Fibroblast of peridontal ligament (primary cell): ENCODE measurements around the gene SNRNP48.

Experiments
- DNase-seq: peaks from one replicate; pipeline ENCODE4 v3.0.0-alpha.2; 2010; ENCODE audit errors: extremely low read depth

The SNRNP48 gene

DNA sequence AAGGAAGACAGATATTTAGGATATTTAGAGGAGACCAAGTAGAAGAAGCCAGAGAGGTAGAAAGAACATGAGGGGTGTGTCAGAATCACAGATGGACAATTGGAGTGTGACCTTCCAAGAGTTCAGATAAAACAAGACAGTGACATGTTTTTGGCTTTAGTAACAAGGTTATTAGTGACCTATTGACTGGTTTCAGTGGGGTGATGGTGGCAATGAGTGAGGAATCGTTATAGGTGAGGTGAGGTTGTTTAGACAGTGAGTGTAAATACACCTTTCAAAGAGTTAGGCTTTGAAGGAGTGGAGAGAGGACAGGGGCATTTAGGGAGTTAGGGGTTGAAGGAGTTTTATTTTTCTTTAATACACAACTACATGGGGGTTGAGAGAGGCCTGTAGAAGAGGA is 3.2 kb downstream of the SNRNP48 start:
- no peak for DNase-seq

DNA sequence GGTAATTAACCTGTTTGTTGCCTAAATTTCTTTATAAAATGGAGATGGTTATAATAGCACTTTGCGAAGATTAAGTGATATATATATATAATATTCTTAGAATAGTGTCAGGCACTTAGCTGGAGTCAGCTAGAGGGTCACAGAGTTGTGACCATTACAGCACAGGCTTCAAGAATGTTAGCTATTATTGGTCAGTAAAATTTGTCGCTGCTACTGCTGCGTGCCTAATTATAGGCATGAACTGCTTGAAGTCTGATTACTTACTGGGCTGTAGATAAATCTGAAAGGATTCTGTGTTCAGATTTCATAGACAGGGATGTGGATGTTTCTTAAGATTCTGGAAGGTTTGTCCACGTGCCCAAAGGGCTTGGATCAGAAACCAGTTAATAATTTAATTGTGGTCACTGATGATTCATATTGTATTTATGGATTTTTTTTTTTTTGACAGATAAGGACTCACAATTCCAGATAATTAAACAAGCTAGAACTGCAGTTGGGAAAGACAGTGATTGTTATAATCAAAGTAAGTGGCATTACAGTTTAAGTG is 4.7 kb downstream of the SNRNP48 start:
- no peak for DNase-seq

DNA sequence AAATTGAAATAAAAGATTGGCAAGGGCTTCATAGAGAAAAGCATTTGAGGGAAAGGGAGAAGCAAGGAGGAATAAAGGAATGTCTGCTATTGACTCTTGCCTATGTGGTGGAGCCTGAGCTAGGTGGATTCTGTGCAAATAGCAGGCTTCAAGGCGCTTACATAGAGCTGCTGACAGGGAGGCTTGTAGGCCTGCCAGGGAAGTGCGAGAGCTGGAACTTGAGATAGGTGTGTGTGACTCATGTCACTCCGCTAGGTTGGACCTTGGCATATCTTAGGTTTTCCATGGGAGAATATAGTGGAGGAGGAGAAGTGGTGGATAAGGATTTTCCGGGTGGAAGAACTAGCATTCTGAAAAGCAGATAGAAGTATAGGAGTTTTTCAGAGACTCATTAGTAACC is 14.0 kb downstream of the SNRNP48 start:
- no peak for DNase-seq

DNA sequence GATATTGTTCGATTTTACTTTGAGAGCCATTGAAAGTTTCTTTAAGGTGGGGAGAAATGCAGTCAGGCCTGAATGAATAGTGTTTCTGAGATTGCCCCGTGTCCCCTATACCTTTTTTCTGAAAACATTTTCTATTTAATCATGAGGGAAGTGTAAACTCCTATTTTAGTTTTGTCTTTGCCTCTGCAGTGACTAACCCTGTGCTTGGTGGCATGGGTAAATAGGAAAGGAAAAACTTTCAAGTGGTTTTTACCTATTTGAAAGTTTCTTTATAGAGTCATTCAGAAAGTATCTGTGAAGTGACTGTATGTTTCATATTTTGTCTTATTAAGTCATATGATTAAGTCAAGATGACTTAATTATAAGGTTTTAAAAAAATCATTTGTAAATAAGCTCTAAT is 14.5 kb downstream of the SNRNP48 start:
- DNase-seq: no peak

DNA sequence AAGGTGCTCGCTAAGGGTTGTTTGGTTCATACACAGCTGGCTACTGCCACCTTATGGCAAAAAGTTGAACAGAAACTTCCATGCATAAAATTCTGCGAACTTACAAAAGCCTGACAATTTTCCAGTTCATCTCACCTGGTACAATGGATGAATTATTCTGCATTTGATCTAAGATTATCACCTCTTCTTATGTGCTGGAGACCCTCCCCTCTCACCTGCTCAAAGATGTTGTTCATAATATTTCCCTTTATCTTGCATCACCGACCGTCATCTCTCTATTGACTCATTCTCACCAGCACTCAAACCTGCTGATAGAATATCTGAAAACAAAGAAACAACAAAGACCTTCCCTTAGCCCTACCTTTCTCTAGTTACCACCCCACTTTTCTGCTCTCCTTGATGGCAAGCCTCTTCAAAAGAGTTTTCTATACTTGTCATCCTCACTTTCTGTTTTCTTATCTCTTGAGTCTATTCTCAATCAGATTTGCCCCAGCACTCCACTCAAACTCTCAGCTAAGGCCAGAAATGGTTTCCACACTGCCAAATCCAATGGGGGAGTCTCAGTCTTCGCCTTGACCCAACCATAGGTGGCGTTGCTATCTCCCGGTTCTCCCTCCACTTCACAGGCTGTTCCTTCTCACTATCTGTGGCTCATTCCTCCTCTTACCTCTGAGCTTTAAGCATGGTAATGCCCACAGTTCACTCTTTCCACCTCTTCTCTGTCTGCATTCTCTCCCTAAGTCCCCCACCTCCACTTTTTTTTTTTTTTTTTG is 25.8 kb downstream of the SNRNP48 start:
- peak; percentile 82 for DNase-seq

DNA sequence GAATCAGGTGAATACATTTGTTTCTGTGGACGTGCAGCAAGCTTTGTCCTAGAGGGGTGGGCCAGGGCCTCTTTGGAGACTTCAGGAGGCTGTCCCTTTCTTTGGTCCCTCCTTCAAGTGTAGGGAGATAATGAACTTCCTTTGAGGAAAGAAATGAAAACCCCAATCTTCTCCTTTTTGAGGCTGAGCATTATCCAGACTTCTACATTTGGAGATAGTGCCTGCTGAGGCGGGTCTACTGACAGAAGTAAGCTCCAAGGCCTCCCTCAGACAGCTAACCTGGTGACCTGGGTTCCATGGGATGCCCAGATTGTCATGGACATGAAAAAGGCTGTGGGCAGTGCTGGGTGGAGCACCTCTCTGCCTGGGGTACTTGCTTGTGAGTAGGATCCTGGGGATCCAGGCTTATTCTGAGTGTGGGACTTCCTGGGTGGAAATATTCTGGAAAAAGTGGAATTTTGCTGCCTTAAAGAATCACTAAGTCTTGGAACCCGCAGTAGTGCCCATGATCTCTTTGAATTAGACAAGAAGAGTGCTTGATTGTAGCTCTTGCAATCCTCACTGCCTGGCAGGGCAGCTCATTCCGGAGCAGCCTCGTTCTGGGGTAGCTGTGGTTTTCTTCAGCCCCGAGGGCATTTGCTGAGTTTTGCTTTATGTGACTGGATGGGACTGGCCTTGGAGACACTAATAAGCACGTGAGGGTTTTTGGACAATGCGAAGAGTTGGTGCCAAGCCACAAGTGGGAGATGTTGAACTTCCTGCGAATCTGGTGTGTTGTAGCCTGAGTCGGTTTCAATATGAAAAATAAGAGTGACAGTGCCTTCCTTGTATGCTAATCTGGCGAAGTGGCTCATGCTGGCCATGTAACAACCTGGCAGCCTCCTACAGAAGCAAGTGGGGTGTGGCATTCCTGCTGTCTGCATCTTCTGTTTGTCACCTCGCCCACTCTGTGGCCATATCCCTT is 28.1 kb downstream of the SNRNP48 start:
- DNase-seq: peak; percentile 92

DNA sequence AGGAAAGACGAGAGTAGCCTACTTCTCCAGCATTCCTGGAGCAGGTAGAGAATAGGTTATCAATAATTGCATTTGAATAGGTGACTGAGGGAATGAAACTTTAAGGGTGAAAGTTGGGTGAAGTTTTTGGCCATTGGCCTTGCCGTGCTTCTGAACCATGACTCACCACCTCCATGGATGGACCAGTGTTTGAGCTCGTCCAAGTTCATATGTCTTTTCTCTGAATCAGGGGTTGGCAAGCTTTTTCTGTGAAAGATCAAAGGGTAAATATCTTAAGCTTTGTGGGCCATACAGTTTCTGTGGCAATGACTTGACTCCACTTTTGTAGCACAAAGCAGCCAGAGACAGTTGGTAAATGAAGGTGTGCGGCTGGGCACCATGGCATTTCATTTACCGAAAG is 31.8 kb downstream of the SNRNP48 start:
- peak; percentile 52 for DNase-seq

DNA sequence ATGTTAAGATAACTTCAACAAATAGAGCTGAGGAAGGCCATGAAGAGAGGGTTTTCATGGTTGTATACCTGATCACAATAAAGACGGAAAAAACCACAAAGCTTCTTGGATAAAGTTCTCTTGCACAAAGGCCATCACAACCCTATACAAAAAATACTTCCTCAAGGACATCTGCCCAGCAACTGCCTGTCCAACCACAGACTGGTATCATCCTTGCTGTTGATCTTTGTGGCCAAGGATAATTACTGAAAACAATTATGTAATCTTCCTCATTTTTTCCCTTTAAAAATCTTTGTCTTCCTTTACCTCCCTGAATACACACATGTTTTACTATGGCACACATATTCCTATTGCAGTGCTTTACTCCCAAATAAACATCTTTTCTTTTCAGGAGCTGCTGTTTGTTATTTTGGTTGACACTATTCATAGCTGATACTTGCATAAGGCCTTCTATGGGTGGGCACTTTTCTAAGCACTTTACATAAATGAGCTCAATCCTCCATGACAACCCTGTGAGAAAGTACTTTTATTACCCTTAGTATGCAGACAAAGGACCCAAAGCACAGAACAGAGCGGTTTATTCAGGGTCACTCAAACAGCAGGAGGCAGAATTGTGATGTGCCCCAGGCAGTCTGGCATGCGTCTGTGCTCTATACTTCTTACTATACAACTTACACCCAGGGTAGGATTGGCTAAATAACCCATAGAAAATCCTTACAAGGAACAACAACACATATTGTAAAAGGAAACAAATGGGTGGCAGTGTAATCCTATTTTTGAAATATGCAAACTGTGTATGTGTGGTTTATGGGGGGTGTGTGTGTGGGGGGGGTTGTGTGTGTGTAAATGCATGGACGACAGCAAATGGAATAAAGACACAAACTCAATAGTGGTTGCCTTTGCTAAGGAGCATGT is 35.1 kb downstream of the SNRNP48 start:
- no peak for DNase-seq

DNA sequence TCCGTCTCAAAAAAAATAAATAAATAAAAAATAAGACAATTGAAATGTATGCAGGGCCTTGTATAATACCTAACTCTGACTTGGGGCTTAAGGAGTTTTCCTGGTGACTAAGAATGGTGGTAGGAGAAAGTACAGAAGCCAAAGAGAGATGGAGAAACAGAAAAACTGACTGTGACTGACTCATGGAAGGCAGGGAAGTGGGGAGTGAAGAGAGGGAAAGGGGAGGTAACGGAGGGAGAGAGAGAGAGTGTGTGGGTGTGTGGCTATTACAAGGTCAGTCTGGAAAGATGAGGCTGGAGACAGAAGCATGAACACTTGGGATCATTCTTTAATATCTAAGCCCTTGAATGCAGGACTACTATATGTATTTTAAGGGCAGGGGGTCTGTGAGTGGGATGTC is 38.5 kb downstream of the SNRNP48 start:
- peak; percentile 50 for DNase-seq

DNA sequence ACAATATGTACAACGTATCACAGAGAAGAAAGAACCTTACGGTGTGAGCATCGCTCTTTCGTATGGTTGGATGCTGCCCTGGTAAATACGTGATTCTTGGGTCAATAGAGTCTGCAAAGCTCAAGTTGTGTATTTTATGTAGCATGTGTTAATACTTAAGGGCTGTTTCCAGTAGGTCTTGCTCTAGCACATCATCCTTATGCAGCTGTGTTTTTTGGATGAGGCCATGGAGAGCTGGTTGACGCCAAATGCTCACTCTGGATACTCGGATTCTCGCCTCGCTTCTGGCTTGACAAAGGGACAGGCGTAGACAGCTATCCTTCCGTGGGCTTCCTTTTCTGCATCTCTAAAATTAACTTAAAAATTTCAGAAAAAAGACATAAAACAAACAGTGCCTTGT is 38.9 kb downstream of the SNRNP48 start:
- no peak for DNase-seq

DNA sequence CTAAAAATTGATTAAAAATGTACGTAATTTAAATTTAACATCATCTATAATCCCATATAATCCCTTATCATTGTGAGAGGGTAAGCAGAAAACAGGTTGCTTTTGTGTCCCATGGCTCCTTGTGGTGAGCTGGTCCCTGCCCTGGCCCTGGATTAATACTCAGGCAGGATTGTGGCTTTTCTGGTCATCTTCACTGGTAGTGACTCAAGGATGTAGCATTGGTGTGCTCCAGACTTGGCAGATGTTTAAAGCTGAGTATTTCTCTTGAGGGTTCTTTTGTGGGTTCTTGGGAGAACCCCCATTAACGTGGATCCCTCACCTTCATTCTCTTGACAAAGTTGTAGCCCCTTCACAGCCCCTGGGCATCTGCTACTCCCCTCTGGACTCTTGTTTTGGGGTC is 39.3 kb downstream of the SNRNP48 start:
- DNase-seq: no peak

DNA sequence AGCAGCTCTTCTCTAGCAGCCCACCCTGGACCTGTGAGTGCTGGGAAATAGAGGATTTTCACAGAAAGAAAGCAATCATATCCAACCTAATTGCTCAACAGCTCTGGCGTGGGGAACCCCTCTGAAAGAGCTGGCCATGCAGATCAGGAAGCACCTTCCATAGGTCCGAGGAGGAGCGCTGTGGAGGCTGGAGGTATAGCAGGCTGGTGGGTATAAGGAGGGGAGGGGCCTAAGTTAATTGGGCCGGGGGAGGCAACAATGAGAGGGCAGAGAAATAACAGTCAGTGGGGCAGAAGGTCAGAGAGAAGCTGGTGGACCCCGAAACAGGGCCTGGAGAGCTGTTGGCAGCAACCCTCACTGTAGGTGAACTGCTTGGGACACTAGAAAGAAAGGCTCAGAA is 40.8 kb downstream of the SNRNP48 start:
- DNase-seq: no peak

DNA sequence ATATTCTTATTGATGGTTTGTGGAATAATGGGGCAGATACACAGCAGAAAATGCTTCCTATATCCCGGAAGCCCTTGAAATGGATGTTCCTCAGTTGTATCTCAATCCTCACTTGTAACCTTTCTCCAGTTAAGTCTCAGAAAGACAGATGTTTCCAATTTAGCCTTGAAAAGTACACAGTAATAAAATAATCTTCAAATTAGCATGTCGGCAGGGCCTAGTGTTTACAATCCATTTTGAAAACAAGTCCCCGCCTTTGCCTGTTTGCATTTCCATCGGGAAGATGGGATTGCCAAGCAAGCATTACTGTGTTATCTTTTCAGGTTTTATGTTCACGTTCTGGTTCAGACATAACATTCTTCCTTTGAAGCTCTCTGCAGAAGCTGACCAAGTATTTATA is 41.5 kb downstream of the SNRNP48 start:
- peak; percentile 63 for DNase-seq

DNA sequence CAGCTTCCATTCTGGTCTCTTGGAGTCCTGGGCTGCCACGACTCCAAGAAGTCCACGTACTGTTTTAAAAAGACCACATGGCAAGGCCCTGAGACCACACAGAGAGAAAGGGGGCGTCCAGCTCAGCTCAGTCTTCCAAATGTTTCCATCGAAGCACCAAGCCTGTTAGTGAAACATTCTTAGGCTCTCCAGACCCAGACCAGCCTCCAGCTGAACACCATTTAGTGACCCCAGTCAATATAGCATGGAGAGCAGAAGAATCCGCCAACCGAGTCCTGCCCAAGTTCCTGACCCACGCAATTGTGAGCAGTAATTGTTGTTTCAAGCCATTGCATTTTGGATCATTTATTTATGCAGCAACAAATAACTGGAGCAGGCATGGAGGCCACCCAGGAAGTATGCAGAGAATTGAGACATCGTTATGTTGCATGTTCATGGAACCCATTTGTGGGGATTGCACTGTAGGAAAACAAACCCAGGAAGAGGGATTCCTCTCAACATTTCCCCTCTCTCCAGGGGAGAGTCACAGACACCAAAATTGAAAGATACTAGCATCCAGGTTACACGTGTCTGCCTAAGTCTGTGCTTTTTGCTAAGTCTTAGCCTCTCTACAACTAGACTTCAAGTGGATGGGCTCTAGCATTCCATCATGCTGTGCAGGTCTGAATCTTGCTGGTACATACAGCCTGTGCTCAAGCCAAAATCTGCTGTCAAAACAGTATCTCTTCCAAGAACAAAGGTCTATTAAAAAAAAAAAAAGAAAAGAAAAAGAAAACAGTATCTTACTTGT is 42.7 kb downstream of the SNRNP48 start:
- DNase-seq: no peak

DNA sequence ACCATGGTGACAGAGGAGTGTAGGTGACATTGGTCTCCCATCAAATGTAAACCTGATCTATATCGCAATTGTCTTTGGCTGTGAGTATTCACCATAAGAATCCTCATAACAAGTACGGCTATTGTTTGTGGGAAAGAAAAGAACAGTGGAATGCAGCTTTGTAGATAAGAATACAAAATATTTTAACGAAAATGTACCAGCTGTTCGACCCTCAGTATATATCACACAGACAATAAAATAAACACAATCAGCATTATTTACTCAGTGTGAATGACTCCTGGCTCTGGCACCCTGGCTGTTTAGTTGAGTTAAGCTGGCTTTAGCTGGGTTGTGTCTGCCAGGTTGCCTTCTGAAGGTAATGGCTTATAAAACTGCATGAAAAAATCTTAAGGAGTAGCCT is 43.4 kb downstream of the SNRNP48 start:
- DNase-seq: peak; percentile 51

DNA sequence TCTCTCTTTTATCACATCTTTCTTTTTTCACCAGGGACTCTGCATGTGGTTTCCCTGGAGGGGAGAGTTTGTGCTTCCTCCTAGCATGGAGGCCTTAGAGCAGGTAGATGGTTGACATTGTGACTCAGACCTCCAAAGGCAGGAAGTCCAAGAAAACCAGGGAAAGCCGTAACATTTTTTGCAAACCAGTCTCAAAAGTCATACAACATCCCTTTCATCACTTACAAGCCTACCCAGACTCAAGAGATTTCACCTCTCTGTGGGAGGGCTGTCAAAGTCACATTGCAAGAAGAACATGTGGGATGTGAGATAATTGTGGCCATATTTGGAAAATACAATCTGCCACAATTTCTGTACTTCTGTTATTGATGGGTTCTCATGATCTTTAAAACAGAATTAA is 46.2 kb downstream of the SNRNP48 start:
- DNase-seq: no peak

DNA sequence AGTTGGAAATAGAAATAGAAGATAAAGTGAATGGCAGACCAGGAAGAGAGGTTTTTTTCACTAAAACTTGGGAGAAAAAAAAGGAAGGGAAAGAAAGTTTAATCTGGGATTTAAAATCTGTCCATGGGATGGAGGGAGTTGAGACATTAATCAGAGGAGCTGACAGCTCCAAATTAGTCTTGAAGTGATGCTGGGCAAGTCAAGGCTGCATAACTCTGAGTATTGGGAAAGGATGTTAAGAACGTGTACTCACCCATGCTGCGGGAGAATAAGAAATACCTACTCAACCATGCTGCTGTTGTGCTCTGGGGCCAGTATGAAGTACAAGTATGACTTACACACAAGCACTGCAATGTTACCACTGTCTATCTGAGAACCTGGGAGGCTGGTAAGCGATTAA is 47.5 kb downstream of the SNRNP48 start:
- DNase-seq: no peak

DNA sequence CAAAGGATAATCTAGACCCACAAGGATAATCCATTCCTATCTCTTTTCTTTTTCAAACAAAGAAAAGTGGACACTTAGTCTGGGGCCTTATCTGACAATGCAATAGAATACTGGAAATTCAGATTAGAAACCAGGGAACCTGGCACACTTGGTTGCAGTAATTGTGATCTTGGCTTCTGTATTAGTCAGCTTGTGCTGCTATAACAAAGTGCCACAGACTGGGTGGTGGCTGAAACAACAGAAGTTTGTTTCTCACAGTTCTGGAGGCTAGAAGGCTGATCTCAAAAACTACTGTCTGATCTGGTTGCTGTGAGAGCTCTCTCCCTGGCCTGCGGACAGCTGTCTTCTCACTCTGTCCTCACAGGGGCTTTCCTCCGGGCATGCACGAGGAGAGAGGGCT is 49.4 kb downstream of the SNRNP48 start:
- DNase-seq: no peak

DNA sequence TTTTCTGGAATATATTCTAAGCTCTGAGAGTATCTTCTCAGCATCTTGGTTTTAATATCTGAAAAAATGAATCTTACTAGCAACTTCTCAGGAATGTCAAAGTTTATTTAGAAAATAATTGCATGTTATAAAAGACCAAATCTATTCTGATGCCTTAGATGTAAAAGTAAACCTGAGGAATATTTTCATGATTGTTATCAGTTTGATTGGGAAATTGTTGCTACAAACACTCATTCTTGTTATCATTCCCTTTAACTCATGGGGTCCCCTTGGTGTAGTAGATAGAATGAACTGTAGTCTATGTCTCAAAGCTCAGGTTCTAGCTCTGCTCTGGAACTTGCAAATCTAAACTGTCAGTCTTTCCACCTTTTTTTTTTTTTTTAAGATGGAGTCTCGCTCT is 50.0 kb downstream of the SNRNP48 start:
- no peak for DNase-seq

DNA sequence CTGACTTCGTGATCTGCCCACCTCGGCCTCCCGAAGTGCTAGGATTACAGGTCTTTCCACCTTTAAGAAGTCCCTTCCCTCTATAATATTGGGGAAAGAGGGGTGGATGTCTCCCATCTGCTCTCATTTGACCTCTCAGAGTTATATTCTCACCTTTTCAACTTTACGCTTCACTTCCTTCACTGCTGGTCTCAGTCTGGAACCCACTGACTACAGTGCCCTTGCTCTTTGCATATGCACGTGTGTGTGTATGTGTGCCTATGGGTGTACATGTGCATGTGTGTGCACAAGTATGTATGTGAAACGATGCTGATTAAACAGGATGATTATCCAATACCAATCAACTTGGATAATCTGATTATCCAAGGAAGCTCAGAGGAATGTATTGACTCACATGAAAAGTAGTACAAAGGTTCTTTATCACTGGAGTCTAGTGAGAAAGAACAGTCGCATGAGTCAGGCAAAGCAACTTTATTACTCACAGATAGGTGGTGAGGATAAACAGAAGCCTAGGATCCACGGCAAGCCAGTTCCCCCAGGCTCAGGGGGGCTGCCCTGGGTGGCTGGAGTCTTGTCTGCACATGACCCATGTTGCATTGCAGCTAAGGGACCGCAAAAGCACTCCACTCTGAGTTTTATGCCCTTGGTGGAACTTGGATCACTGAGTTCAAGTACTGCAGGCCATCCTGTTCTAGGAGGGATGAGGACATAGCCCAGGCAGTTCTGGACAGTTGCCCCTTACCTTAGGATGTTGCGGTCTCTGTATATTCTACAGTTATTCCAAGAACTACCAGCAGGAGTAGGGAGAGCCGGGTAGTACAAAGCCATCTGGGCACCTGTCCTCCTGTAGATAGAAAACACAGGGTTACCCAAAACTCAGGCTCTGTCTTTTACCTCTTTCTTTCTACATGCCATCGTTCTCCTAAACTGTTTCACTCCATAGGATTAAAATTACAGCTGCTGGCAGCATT is 50.9 kb downstream of the SNRNP48 start:
- DNase-seq: peak; percentile 53
